ENCODE results near the gene CPLANE2. TPM values are rescaled to one million over a fixed set of nuclear protein-coding genes. Genes with fewer than 3 reads are reported as not detected.
"Not testable (repeated sequence)": the region's sequence is repeated elsewhere in the genome, so short reads cannot be mapped to it uniquely, and the experiment has no call there.

Gene CPLANE2
- total RNA-seq, 1 experiment from 2014 or later: 6.3 TPM

- no peak overlapping the region for H3K23ac ChIP-seq (ENCODE audit: insufficient read length, low read depth, low read length)
- no peaks in the 10 kb centered on the region; the same call in 1 of the 2 replicates for H3K27me3 ChIP-seq (ENCODE audit: insufficient read depth, low read length)
- no peak overlapping the region for H3K14ac ChIP-seq (ENCODE audit: insufficient read depth, low read length)
- H2AK5ac ChIP-seq (ENCODE audit: insufficient read length, low read length): no peak overlapping the region
- no peak overlapping the region for H4K8ac ChIP-seq (replicated peaks; ENCODE audit: insufficient read length, low read depth, low read length)
- H3K36me3 Mint-ChIP-seq (ENCODE audit: insufficient read depth in 1 of 3, low read depth in 3 of 3): no peaks in the 10 kb centered on the region
- WGBS (ENCODE audit: extremely low coverage, insufficient read length, low lambda C conversion rate): no CpG with 5 or more reads among the region's 33 CpGs
- peak; percentile 99 for DNase-seq
- H2BK15ac ChIP-seq (ENCODE audit: low read depth, low read length): no peak overlapping the region
- no peak overlapping the region for H3T11ph ChIP-seq (ENCODE audit: low read length)
- H3K4me3 Mint-ChIP-seq: peak overlapping the region; percentile 72 to 88
- no peak overlapping the region for H3K9ac ChIP-seq (ENCODE audit: extremely low read depth, insufficient read length, low read length)
- H3K27ac ChIP-seq (ENCODE audit: insufficient read length, low read depth, low read length): no peak overlapping the region
- peak overlapping the region; percentile 92 for H3K4me2 ChIP-seq (ENCODE audit: insufficient read depth, insufficient read length, low read length)
- H3K56ac ChIP-seq (ENCODE audit: insufficient read length, low read depth, low read length): no peak overlapping the region
- no peaks in the 10 kb centered on the region for H3K9me3 ChIP-seq (ENCODE audit: control insufficient read depth, low read depth, low read length)
- peaks cover 31 to 36% of the 10 kb centered on the region in 2 experiments for H3K4me1 Mint-ChIP-seq
- no peak overlapping the region for H2BK120ac ChIP-seq (ENCODE audit: low read depth, low read length, poor library complexity, severe bottlenecking)
- H3K27me3 Mint-ChIP-seq (ENCODE audit: low read depth): peaks cover 36% of the 10 kb centered on the region
- no peak overlapping the region for H2AFZ ChIP-seq (ENCODE audit: low read length)
- no peaks in the 10 kb centered on the region for H3K9me3 Mint-ChIP-seq
- H2BK5ac ChIP-seq (ENCODE audit: insufficient read length, low read length): no peak overlapping the region
- no peaks in the 10 kb centered on the region; the same call in 1 of the 2 replicates for H3K79me2 ChIP-seq (ENCODE audit: insufficient read depth, low read length)
- no peak overlapping the region for H4K5ac ChIP-seq (ENCODE audit: insufficient read length, low read depth, low read length)
- no peak overlapping the region for H3K18ac ChIP-seq (ENCODE audit: insufficient read length, low read depth, low read length)
- H3K4me1 ChIP-seq (ENCODE audit: insufficient read depth, low read length): peaks cover 12% of the 10 kb centered on the region; the same call in 1 of the 2 replicates
- H4K91ac ChIP-seq (ENCODE audit: insufficient read length, low read depth, low read length): no peak overlapping the region
- no peak overlapping the region for H3K27ac Mint-ChIP-seq
- H2BK20ac ChIP-seq (ENCODE audit: low read depth, low read length, poor library complexity, severe bottlenecking): no peak overlapping the region
- peaks cover 24% of the 10 kb centered on the region for H3K23me2 ChIP-seq (ENCODE audit: insufficient read length, low read depth, low read length, poor library complexity, severe bottlenecking)
- no peak overlapping the region for H3K4ac ChIP-seq (ENCODE audit: low read depth, low read length)
- H3K79me1 ChIP-seq (ENCODE audit: insufficient read depth, low read depth, low read length, poor library complexity, severe bottlenecking): peaks cover 2% of the 10 kb centered on the region
- H4K20me1 ChIP-seq (ENCODE audit: control insufficient read depth, insufficient read depth, insufficient read length): no peaks in the 10 kb centered on the region
- no peak overlapping the region for H2BK12ac ChIP-seq (ENCODE audit: insufficient read length, low read depth, low read length)
- no peak for TF ChIP-seq CTCF (conservative IDR thresholded peaks at IDR 0.05)
These were observed 20.9 kb downstream of the CPLANE2 start for GRCh38 chr1:16215882-16216753.

- H3K9me3 ChIP-seq (ENCODE audit: control insufficient read depth, low read depth, low read length); H3K14ac ChIP-seq (ENCODE audit: insufficient read depth, low read length); H3K27me3 ChIP-seq (ENCODE audit: insufficient read depth, low read length); H3K4me2 ChIP-seq (ENCODE audit: insufficient read depth, insufficient read length, low read length); H3K9ac ChIP-seq (ENCODE audit: extremely low read depth, insufficient read length, low read length); H3K27ac Mint-ChIP-seq; H2BK120ac ChIP-seq (ENCODE audit: low read depth, low read length, poor library complexity, severe bottlenecking); H3K23ac ChIP-seq (ENCODE audit: insufficient read length, low read depth, low read length); H2AFZ ChIP-seq (ENCODE audit: low read length); H3K79me2 ChIP-seq (ENCODE audit: insufficient read depth, low read length); H3K56ac ChIP-seq (ENCODE audit: insufficient read length, low read depth, low read length); DNase-seq; H3K18ac ChIP-seq (ENCODE audit: insufficient read length, low read depth, low read length); H2BK20ac ChIP-seq (ENCODE audit: low read depth, low read length, poor library complexity, severe bottlenecking); H2AK5ac ChIP-seq (ENCODE audit: insufficient read length, low read length); H4K20me1 ChIP-seq (ENCODE audit: control insufficient read depth, insufficient read depth, insufficient read length); H3K4me3 Mint-ChIP-seq; H3K79me1 ChIP-seq (ENCODE audit: insufficient read depth, low read depth, low read length, poor library complexity, severe bottlenecking); H3K27ac ChIP-seq (ENCODE audit: insufficient read length, low read depth, low read length); H4K8ac ChIP-seq (replicated peaks; ENCODE audit: insufficient read length, low read depth, low read length); H2BK15ac ChIP-seq (ENCODE audit: low read depth, low read length); H4K5ac ChIP-seq (ENCODE audit: insufficient read length, low read depth, low read length); H3K36me3 Mint-ChIP-seq (ENCODE audit: insufficient read depth in 1 of 3, low read depth in 3 of 3); H2BK5ac ChIP-seq (ENCODE audit: insufficient read length, low read length); H3K4ac ChIP-seq (ENCODE audit: low read depth, low read length); H3T11ph ChIP-seq (ENCODE audit: low read length); H2BK12ac ChIP-seq (ENCODE audit: insufficient read length, low read depth, low read length); H3K9me3 Mint-ChIP-seq; H4K91ac ChIP-seq (ENCODE audit: insufficient read length, low read depth, low read length): not testable (repeated sequence)
- Histone ChIP-seq H3K4me1 (ENCODE audit: insufficient read depth, low read length) (peaks cover 12% of the 10 kb centered on the region; the same call in 1 of the 2 replicates), H3K23me2 (ENCODE audit: insufficient read length, low read depth, low read length, poor library complexity, severe bottlenecking) (peaks cover 24% of the 10 kb centered on the region)
- WGBS (ENCODE audit: extremely low coverage, insufficient read length, low lambda C conversion rate): no CpG with 5 or more reads among the region's 14 CpGs
- H3K4me1 Mint-ChIP-seq: peaks cover 40 to 45% of the 10 kb centered on the region in 2 experiments
- peaks cover 31% of the 10 kb centered on the region for H3K27me3 Mint-ChIP-seq (ENCODE audit: low read depth)
These were observed 21.7 kb downstream of the CPLANE2 start for GRCh38 chr1:16215240-16215639.

Data from H9 (cell line).